ENCODE results near the gene ENSA.
"Not testable (repeated sequence)": the region's sequence is repeated elsewhere in the genome, so short reads cannot be mapped to it uniquely, and the experiment has no call there.

ENSA gene

GRCh38 chr1:150621497-150622302 is 7.7 kb downstream of the ENSA start:
- peak; percentile 65 for DNase-seq (ENCODE audit: low spot score)

- DNase-seq (ENCODE audit: low spot score) = no peak
These were observed 8.5 kb downstream of the ENSA start for GRCh38 chr1:150620919-150621318.

GRCh38 chr1:150619576-150620509 is 9.6 kb downstream of the ENSA start:
- peak; percentile 62 for DNase-seq (ENCODE audit: low spot score)

DNA sequence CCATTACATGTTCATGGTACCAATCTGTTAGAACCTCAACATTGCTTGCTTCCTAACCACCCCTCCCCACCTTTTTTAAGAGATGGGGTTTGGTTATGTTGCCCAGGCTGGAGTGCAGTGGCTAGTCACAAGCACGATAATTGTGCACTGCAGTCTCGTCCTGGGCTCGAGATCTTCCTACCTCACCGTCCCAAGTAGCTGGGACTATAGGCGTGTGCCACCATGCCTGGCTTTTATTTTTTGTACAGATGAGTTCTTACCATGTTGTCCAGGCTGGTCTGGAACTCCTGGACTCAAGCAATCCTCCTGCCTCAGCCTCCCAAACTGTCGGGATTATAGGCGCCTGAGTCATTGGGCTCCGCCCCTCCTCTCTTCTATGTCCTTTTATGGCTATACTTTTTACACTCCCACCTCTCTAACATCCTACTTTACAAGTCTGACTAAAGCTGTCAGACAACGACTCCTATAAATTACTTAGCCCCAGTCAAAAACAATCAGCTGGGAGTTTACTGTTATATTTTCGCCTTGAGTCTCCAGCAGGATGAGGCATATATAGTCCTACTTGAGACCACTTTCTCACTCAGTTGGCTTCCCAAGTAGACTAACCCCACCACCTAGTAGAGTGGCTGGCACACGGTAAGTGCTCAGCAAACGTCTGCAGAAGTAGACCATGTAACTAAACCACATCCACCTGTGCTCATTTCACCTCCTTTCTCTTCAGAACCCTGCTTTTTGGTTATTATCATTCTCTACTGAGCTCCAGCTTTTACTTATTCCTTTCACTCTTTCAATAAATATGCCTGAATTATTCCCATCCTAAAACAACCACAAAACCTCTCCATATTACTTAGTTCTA is 13.8 kb downstream of the ENSA start:
- DNase-seq (ENCODE audit: low spot score) = no peak

GRCh38 chr1:150613061-150613920 is 16.1 kb downstream of the ENSA start:
- DNase-seq (ENCODE audit: low spot score) = no peak

DNA sequence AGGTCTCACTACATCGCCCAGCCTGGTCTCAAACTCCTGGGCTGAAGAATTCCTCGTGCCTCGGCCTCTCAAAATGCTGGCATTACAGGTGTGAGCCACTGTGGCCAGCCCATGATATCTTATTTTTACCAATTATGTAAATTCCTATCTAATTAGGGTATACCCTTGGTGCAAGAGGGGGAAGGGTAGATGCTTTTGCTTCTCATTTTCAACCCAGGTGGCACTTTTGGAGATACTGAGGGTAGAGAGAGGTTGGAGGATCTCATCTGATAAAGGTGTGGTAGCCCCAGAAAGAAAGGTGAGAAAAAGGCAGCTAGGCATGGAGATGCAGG is 17.4 kb downstream of the ENSA start:
- no peak for DNase-seq (ENCODE audit: low spot score)

- no peak for DNase-seq (ENCODE audit: low spot score)
These were observed 18.8 kb downstream of the ENSA start for GRCh38 chr1:150610576-150610975.

- no peak for DNase-seq (ENCODE audit: low spot score)
These were observed 19.7 kb downstream of the ENSA start for GRCh38 chr1:150609732-150610131.

- DNase-seq (ENCODE audit: low spot score) = no peak
These were observed 22.8 kb downstream of the ENSA start for GRCh38 chr1:150606463-150607142.

DNA sequence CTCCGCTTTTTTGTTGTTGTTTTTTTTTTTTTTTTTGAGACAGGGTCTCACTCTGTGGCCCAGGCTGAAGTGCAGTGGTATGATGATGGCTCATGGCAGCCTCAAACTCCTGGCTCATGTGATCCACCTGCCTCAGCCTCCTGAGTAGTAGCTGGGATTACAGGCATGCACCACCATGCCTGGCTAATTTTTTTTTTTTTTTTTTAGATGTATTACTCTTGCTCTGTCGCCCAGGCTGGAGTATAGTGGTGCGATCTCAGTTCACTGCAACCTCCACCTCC is 24.0 kb downstream of the ENSA start:
- DNase-seq (ENCODE audit: low spot score) = not testable (repeated sequence)

- no peak for DNase-seq (ENCODE audit: low spot score)
These were observed 25.2 kb downstream of the ENSA start for GRCh38 chr1:150604226-150604588.

- no peak for DNase-seq (ENCODE audit: low spot score)
These were observed 25.7 kb downstream of the ENSA start for GRCh38 chr1:150603711-150604110.

- not testable (repeated sequence) for DNase-seq (ENCODE audit: low spot score)
These were observed 27.0 kb downstream of the ENSA start for GRCh38 chr1:150602372-150602771.

- no peak for DNase-seq (ENCODE audit: low spot score)
These were observed 27.9 kb downstream of the ENSA start for GRCh38 chr1:150601540-150601939.

DNA sequence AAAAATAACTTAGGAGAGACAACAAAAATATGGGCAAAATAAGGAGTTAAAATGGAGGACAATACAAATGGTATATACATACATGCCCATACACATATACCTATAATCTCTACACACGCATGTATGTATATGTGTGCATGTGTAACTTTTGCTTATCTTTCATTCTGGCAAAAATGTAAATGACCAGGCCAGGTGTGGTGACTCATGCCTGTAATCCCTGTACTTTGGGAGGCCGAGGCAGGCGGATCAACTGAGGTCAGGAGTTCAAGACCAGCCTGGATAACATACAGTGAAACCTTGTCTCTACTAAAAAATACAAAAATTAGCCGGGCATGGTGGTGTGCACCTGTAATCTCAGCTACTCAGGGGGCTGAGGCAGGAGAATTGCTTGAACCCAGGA is 31.1 kb downstream of the ENSA start:
- DNase-seq (ENCODE audit: low spot score) = not testable (repeated sequence)

DNA sequence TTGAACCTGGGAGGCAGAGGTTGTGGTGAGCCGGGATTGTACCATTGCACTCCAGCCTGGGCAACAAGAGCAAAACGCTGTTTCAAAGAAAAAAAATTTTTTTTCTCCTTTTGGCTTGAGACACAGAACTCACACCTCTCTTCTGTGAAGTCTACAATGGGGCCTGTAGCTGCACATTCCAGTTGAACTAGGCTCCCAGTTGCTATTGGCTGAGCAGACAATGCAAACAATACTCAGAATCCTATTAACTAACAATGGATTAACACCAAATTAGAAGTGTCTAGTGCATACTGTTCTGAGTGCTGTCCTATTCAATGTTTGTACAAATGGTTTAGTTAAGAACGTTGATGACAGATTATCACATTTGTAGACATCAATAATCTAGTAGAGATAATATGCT is 32.4 kb downstream of the ENSA start:
- DNase-seq (ENCODE audit: low spot score) = no peak

DNA sequence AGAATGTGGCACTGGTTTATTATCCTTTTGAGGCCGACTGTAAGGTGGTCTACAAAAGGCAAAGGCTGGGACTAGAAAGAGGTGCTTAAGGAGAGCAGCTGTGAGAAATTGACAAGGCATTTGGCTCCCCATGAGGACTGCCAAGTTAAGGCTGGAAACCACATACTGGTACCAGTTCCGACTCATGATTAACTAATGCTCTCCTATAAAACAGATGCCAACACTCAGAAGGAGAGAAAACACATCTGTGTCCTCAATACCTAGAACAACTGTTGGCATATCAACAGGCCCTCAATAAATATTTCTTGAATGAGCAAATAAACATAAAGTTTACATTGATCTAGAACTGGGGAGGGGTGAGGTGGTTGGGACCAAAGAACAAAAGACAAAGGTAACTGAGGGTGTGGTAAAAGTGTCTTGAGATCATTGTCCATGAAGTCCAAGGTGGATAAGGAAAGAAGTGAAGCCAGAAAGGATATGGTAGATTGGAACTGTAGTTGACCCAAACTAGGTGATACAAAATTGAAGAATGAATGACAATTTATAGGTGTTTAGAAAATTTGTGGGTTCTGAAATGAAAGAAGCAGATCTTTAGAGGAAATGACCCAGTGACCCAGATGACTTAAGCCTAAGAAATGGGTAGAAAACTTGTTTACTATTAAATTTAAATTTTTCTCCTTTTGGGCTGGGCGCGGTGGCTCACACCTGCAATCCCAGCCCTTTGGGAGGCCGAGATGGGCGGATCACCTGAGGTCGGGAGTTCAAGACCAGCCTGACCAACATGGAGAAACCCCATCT is 33.1 kb downstream of the ENSA start:
- no peak for DNase-seq (ENCODE audit: low spot score)

GRCh38 chr1:150582371-150582770 is 47.0 kb downstream of the ENSA start:
- DNase-seq (ENCODE audit: low spot score) = no peak

DNA sequence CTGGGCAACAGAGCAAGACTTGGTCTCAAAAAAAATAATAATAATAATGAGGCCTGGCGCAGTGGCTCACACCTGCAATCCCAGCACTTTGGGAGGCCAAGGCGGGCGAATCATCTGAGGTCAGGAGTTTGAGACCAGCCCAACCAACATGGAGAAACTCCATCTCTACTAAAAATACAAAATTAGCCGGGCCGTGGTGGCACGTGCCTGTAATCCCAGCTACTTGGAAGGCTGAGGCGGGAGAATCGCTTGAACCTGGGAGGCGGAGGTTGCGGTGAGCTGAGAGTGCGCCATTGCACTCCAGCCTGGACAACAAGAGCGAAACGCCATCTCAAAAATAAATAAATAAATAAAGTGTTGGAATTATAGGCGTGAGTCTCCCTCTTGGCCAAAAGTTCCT is 47.5 kb downstream of the ENSA start:
- not testable (repeated sequence) for DNase-seq (ENCODE audit: low spot score)

DNA sequence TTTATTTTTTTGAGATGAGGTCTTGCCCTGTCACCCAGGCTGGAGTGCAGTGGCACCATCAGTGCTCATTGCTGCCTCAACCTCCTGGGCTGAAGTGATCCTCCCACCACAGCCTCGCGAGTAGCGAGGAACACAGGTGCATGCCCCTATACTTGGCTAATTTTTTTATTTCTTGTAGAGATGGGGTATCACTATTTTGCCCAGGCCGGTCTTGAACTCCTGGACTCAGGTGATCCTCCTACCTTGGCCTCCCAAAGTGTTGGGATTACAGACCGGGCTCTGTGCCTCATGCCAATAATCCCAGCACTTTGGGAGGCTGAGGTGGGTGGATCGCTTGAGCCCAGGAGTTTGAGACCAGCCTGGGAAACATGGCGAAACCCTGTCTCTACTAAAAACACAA is 48.0 kb downstream of the ENSA start:
- DNase-seq (ENCODE audit: low spot score) = not testable (repeated sequence)

Data from hematopoietic multipotent progenitor cell treated with erythropoietin and hydrocortisone succinate and interleukin-3 and kit ligand, for 15 days (in vitro differentiated cells).